ENCODE results near the gene ARHGAP31.
"Not testable (repeated sequence)": the region's sequence is repeated elsewhere in the genome, so short reads cannot be mapped to it uniquely, and the experiment has no call there.

The ARHGAP31 gene

GRCh38 chr3:119320785-119321184 lies 26.6 kb downstream of the ARHGAP31 start:
- not testable (repeated sequence) for H3K27me3 Mint-ChIP-seq, H3K9me3 Mint-ChIP-seq, DNase-seq
- Mint-ChIP-seq H3K36me3 (ENCODE audit: low read depth) (peaks cover 12% of the 10 kb centered on the region), H3K27ac (peak overlapping the region; percentile 13), H3K4me3 (peak overlapping the region; percentile 25), H3K4me1 (ENCODE audit: low read depth) (peaks cover 50% of the 10 kb centered on the region)

DNA sequence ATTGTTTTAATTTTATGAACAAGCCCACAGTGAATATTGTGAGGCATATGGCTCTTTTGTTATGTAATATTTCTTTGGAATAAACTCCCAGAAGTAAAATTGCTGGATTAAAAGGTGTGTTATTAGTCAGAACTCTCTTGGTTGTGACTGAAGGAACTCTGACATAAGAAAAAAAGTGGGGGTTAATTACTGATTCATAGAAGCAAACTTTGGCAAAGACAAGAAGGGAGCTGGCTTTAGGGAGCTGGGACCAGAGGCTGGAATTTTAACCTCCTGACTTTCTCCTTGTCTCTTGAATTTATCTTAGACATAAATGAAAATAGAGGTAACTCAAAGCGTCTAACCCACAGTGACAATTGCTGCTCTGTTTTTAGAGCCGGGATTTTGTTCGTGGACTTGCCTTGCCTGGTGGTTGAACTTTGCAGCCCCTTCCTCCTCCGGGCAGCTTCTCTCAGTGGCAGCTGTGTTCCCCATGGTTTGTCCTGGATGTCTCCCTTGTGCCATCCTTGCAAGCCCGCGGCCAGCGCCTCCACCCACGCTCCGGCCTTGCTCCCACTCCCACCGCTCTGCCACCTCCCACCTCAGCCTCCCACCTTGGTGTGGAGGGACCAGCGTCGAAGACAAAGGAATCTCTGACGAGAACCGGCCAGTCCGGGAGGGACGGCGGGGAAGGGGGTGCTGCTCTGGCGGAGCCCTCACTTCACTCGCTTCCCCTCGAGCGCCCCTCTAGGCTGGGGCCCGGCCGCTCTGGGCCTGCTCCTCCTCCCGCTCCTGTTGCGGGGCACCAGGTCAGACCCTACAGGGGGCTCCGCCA lies 28.0 kb downstream of the ARHGAP31 start:
- Mint-ChIP-seq H3K4me3 (peak overlapping the region; percentile 87), H3K27ac (peak overlapping the region; percentile 96), H3K4me1 (ENCODE audit: low read depth) (peaks cover 53% of the 10 kb centered on the region), H3K27me3 (no peaks in the 10 kb centered on the region), H3K9me3 (no peaks in the 10 kb centered on the region), H3K36me3 (ENCODE audit: low read depth) (peaks cover 12% of the 10 kb centered on the region)
- no peak for DNase-seq

- Mint-ChIP-seq H3K36me3 (ENCODE audit: low read depth) (peaks cover 12% of the 10 kb centered on the region), H3K9me3 (no peaks in the 10 kb centered on the region), H3K4me1 (ENCODE audit: low read depth) (peaks cover 55% of the 10 kb centered on the region), H3K27ac (peak overlapping the region; percentile 96), H3K27me3 (no peaks in the 10 kb centered on the region), H3K4me3 (peak overlapping the region; percentile 87)
- peak; percentile 97 for DNase-seq
These were observed 28.9 kb downstream of the ARHGAP31 start for GRCh38 chr3:119322835-119323722.

DNA sequence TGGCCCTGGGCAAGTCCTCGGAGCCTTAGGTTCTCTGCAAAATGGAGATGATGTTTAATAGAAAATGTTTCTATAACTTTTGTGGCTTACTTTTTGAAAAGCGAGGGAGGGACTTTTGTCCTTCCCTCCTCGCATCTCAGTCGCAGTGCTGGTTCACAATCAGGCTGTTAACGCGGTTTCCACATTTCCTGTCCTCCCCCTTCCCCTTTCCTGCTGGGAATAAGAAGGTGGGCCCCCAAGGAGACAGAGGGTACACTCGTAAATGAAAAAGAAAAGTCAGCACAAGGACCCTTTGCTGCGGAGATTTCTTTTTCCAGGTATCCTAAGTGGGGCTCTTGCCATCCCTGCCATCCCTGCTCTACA lies 29.5 kb downstream of the ARHGAP31 start:
- no peaks in the 10 kb centered on the region for H3K9me3 Mint-ChIP-seq

GRCh38 chr3:119324899-119325298 lies 30.7 kb downstream of the ARHGAP31 start:
- Mint-ChIP-seq H3K9me3 (no peaks in the 10 kb centered on the region), H3K36me3 (ENCODE audit: low read depth) (peaks cover 14% of the 10 kb centered on the region), H3K4me3 (no peak overlapping the region), H3K27ac (peak overlapping the region; percentile 96), H3K27me3 (no peaks in the 10 kb centered on the region), H3K4me1 (ENCODE audit: low read depth) (peaks cover 52% of the 10 kb centered on the region)
- no peak for DNase-seq

More for the DNA sequence above, 29.5 kb downstream of the ARHGAP31 start:
- Mint-ChIP-seq H3K27me3 (no peaks in the 10 kb centered on the region), H3K36me3 (ENCODE audit: low read depth) (peaks cover 12% of the 10 kb centered on the region), H3K4me1 (ENCODE audit: low read depth) (peaks cover 55% of the 10 kb centered on the region), H3K27ac (peak overlapping the region; percentile 96), H3K4me3 (peak overlapping the region; percentile 73)
- DNase-seq: no peak

DNA sequence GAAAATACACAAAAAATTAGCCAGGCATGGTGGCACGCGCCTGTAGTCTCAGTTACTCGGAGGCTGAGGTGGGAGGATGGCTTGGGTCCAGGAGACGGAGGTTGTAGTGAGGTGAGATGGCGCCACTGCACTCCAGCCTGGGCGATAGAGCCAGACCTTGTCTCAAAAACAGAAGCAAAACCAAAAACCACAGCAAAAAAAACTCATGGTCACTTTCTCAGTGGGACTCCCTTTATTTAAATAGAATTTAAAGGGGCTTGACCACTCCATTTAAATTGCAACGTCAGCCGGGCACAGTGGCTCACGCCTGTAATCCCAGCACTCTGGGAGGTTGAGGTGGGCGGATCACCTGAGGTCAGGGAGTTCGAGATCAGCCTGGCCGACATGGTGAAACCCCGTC lies 32.8 kb downstream of the ARHGAP31 start:
- H3K36me3 Mint-ChIP-seq (ENCODE audit: low read depth): peaks cover 7% of the 10 kb centered on the region
- H3K27ac Mint-ChIP-seq: no peak overlapping the region
- no peaks in the 10 kb centered on the region for H3K27me3 Mint-ChIP-seq
- no peaks in the 10 kb centered on the region for H3K9me3 Mint-ChIP-seq
- DNase-seq: no peak
- peaks cover 34% of the 10 kb centered on the region for H3K4me1 Mint-ChIP-seq (ENCODE audit: low read depth)
- H3K4me3 Mint-ChIP-seq: no peak overlapping the region

GRCh38 chr3:119329551-119329950 lies 35.4 kb downstream of the ARHGAP31 start:
- peaks cover 21% of the 10 kb centered on the region for H3K4me1 Mint-ChIP-seq (ENCODE audit: low read depth)
- DNase-seq: no peak
- H3K27ac Mint-ChIP-seq: no peak overlapping the region
- H3K4me3 Mint-ChIP-seq: no peak overlapping the region
- H3K9me3 Mint-ChIP-seq: no peaks in the 10 kb centered on the region
- H3K36me3 Mint-ChIP-seq (ENCODE audit: low read depth): peaks cover 2% of the 10 kb centered on the region
- H3K27me3 Mint-ChIP-seq: no peaks in the 10 kb centered on the region

DNA sequence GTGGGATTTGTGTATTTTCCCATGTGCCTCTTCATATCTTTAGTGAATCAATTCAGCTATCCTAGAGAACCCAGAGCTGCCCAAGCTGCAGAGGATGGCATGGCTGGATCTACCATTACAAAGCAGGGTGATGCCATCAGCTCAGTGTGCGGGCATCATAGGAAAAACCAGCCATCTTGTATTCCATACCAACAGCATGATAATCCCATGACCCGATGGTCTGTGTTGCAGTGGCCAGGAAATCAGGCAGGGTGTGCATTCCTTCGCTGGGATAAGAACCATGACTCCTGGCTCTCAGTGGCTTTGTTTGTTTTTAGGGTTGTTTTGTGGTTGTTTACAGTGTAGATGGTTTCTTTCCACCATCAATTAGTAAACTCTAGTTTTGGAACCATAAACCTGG lies 36.0 kb downstream of the ARHGAP31 start:
- no peak overlapping the region for H3K27ac Mint-ChIP-seq
- peaks cover 14% of the 10 kb centered on the region for H3K4me1 Mint-ChIP-seq (ENCODE audit: low read depth)
- H3K9me3 Mint-ChIP-seq: no peaks in the 10 kb centered on the region
- H3K4me3 Mint-ChIP-seq: no peak overlapping the region
- DNase-seq: no peak
- H3K27me3 Mint-ChIP-seq: no peaks in the 10 kb centered on the region
- peaks cover 2% of the 10 kb centered on the region for H3K36me3 Mint-ChIP-seq (ENCODE audit: low read depth)

DNA sequence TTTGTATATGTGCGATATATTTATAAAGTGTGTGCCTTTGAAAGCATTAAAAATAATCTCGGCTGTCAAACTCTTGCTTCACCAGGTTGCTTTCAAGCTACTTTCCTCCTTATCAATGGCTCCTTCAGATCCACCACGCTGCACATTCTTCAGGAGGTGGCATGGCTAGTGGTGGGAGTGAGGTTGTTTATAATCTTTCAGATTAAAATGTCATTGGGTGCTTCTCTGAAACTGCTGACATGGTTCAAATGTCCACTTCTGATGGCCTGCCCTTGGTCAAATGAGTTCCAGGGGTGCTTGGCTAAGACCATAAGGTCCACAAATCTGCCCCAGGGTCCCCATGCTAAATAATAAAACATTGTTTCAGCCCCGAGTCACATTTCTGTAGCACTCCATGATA lies 36.7 kb downstream of the ARHGAP31 start:
- no peaks in the 10 kb centered on the region for H3K9me3 Mint-ChIP-seq
- peaks cover 12% of the 10 kb centered on the region for H3K4me1 Mint-ChIP-seq (ENCODE audit: low read depth)
- H3K4me3 Mint-ChIP-seq: no peak overlapping the region
- H3K36me3 Mint-ChIP-seq (ENCODE audit: low read depth): peaks cover 2% of the 10 kb centered on the region
- H3K27ac Mint-ChIP-seq: no peak overlapping the region
- H3K27me3 Mint-ChIP-seq: no peaks in the 10 kb centered on the region
- DNase-seq: no peak

GRCh38 chr3:119331661-119332060 lies 37.5 kb downstream of the ARHGAP31 start:
- Mint-ChIP-seq H3K36me3 (ENCODE audit: low read depth) (peaks cover 4% of the 10 kb centered on the region), H3K4me3 (no peak overlapping the region), H3K27ac (no peak overlapping the region), H3K27me3 (no peaks in the 10 kb centered on the region), H3K4me1 (ENCODE audit: low read depth) (peaks cover 6% of the 10 kb centered on the region), H3K9me3 (no peaks in the 10 kb centered on the region)
- DNase-seq: no peak

DNA sequence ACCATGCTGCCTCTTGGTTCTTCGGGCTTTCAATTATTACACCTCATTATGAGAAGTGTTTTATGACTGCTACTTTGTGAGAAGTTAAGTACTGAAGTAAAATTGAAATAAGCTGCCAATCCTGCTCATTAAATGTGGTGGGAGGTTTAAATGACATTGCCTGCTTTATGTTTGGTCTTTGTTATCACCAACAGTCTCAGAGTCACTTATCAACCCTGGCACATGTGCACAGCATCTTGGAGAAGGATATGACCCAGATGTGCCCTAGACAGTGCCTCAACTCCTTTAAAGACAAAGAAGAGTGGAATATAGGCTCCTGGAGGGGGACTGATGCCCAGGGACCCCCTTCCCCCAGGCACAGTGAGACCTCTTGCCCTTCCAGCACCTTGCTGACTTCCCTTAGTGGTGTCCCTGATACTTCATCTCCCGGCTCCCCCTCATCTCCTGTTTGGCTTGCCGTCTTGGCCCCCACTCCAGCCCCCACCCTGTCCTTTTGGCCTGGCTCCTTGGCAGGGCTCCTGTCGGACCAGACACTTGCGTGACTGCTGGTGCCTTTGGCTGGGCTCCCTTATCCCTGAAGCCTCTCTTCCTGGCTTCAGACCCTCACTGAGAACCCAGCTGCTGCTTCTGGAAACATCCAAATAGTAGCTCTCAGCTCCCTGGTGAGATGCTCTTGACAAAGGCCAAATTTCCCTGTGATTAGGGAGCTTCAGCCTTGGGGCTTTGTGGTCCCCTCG lies 39.8 kb downstream of the ARHGAP31 start:
- Mint-ChIP-seq H3K9me3 (peaks cover 5% of the 10 kb centered on the region), H3K27ac (no peak overlapping the region), H3K36me3 (ENCODE audit: low read depth) (peaks cover 11% of the 10 kb centered on the region), H3K27me3 (no peaks in the 10 kb centered on the region), H3K4me3 (no peak overlapping the region), H3K4me1 (ENCODE audit: low read depth) (peaks cover 4% of the 10 kb centered on the region)
- no peak for DNase-seq

GRCh38 chr3:119336823-119337222 lies 42.6 kb downstream of the ARHGAP31 start:
- H3K27me3 Mint-ChIP-seq: no peaks in the 10 kb centered on the region
- no peak overlapping the region for H3K4me3 Mint-ChIP-seq
- H3K4me1 Mint-ChIP-seq (ENCODE audit: low read depth): peaks cover 4% of the 10 kb centered on the region
- peaks cover 9% of the 10 kb centered on the region for H3K36me3 Mint-ChIP-seq (ENCODE audit: low read depth)
- H3K27ac Mint-ChIP-seq: no peak overlapping the region
- H3K9me3 Mint-ChIP-seq: peaks cover 5% of the 10 kb centered on the region
- DNase-seq: no peak

- H3K4me3 Mint-ChIP-seq; H3K27ac Mint-ChIP-seq; H3K4me1 Mint-ChIP-seq (ENCODE audit: low read depth); H3K9me3 Mint-ChIP-seq; H3K36me3 Mint-ChIP-seq (ENCODE audit: low read depth); H3K27me3 Mint-ChIP-seq; DNase-seq: not testable (repeated sequence)
These were observed 43.2 kb downstream of the ARHGAP31 start for GRCh38 chr3:119337407-119337806.

- Mint-ChIP-seq H3K27ac (no peak overlapping the region), H3K9me3 (peaks cover 5% of the 10 kb centered on the region), H3K27me3 (no peaks in the 10 kb centered on the region), H3K4me3 (no peak overlapping the region), H3K36me3 (ENCODE audit: low read depth) (peaks cover 9% of the 10 kb centered on the region), H3K4me1 (ENCODE audit: low read depth) (peaks cover 2% of the 10 kb centered on the region)
- no peak for DNase-seq
These were observed 44.6 kb downstream of the ARHGAP31 start for GRCh38 chr3:119338754-119339153.
